Measurements from ENCODE around the gene ATP5PO. TPM values are rescaled to one million over a fixed set of nuclear protein-coding genes. Genes with fewer than 3 reads are reported as not detected.

The ATP5PO gene
- total RNA-seq, 1 donor from 2014 or later: 150 TPM

GRCh38 chr21:33949516-33950430 is 34.2 kb upstream of the ATP5PO start:
- DNase-seq (ENCODE audit: extremely low spot score, unreplicated experiment): peak; percentile 30
- TF ChIP-seq, protein P1, sequence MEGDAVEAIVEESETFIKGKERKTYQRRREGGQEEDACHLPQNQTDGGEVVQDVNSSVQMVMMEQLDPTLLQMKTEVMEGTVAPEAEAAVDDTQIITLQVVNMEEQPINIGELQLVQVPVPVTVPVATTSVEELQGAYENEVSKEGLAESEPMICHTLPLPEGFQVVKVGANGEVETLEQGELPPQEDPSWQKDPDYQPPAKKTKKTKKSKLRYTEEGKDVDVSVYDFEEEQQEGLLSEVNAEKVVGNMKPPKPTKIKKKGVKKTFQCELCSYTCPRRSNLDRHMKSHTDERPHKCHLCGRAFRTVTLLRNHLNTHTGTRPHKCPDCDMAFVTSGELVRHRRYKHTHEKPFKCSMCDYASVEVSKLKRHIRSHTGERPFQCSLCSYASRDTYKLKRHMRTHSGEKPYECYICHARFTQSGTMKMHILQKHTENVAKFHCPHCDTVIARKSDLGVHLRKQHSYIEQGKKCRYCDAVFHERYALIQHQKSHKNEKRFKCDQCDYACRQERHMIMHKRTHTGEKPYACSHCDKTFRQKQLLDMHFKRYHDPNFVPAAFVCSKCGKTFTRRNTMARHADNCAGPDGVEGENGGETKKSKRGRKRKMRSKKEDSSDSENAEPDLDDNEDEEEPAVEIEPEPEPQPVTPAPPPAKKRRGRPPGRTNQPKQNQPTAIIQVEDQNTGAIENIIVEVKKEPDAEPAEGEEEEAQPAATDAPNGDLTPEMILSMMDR (IDR thresholded peaks at IDR 0.05): no peak
- Mint-ChIP-seq H3K27me3 (ENCODE audit: unreplicated experiment) (no peaks in the 10 kb centered on the region), H3K4me3 (ENCODE audit: unreplicated experiment) (no peak overlapping the region), H3K9me3 (ENCODE audit: unreplicated experiment) (no peaks in the 10 kb centered on the region), H3K4me1 (ENCODE audit: unreplicated experiment) (peaks cover 34% of the 10 kb centered on the region), H3K27ac (ENCODE audit: unreplicated experiment) (no peak overlapping the region), H3K36me3 (ENCODE audit: unreplicated experiment) (no peaks in the 10 kb centered on the region)

DNA sequence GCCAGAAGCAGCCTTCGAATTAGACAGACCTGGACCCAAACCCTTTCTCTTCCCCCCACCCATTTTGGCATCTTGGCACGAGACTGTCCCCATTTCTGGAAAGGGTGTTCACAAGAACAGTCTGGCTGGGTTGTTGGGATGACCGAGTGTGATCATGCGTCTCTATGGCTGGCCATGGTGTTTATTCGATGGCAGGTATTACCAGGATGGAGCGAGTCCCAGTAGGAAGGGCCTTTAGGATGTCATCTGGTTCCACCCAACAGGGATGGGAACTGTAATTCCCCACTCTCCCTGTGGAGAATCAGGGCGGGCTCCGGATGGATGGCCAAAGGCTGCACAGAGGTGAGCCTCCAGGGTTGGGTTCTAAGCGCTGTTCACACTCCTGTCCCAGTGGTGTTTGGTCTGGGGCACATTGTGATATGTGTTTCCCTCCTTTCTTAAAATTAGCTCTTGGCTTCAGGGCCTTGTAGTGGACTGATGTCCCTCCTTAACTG is 33.4 kb upstream of the ATP5PO start:
- H3K36me3 Mint-ChIP-seq (ENCODE audit: unreplicated experiment): peaks cover 5% of the 10 kb centered on the region
- TF ChIP-seq, protein P1 (IDR thresholded peaks at IDR 0.05): no peak
- peak; percentile 48 for DNase-seq (ENCODE audit: extremely low spot score, unreplicated experiment)
- no peak overlapping the region for H3K4me3 Mint-ChIP-seq (ENCODE audit: unreplicated experiment)
- peak overlapping the region; percentile 96 for H3K27ac Mint-ChIP-seq (ENCODE audit: unreplicated experiment)
- peaks cover 34% of the 10 kb centered on the region for H3K4me1 Mint-ChIP-seq (ENCODE audit: unreplicated experiment)
- peaks cover 4% of the 10 kb centered on the region for H3K9me3 Mint-ChIP-seq (ENCODE audit: unreplicated experiment)
- no peaks in the 10 kb centered on the region for H3K27me3 Mint-ChIP-seq (ENCODE audit: unreplicated experiment)

DNA sequence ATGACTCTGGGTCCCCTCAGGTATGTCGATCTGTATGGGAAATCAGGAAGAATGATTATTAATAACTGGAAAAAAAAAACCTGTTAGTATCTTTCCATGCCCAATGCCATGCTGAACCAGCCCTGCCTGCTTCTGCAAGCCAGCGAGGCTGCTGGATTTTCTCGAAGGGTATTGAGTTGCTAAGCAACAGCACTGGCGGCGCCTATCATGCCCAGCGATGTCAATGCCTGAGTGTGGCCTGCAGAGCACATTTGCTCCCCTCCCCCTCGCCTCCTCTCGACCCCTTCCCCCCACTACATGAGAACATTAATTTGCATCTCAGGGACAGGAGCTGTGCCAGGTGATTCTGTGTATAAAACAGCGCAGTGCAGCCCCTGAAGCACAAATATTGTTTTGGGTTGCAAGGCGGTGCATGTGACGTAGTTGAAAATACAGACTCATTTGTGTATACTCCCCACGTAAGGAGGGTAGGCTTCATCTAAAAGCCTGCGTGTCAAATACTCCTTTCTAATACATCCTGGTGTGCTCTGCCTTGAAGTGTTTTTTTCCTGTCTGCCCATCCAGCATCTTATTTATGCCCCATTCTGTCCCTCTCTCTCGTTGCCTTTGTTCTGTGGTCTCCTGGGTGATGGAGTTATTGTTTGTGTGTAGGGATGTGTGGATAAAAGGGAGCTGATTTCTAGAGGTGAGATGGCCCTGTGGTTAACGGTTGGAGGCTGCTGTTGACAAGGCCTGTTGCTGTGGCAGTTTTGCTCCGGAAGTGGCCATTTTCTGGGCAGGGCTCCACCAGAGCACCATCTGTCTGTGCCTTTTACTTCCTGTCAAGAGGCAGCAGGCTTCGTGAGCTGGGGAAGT is 32.7 kb upstream of the ATP5PO start:
- peaks cover 5% of the 10 kb centered on the region for H3K36me3 Mint-ChIP-seq (ENCODE audit: unreplicated experiment)
- peak; percentile 86 for DNase-seq (ENCODE audit: extremely low spot score, unreplicated experiment)
- peak overlapping the region; percentile 96 for H3K27ac Mint-ChIP-seq (ENCODE audit: unreplicated experiment)
- TF ChIP-seq, protein P1 (IDR thresholded peaks at IDR 0.05): no peak
- H3K27me3 Mint-ChIP-seq (ENCODE audit: unreplicated experiment): no peaks in the 10 kb centered on the region
- peaks cover 34% of the 10 kb centered on the region for H3K4me1 Mint-ChIP-seq (ENCODE audit: unreplicated experiment)
- peaks cover 4% of the 10 kb centered on the region for H3K9me3 Mint-ChIP-seq (ENCODE audit: unreplicated experiment)
- H3K4me3 Mint-ChIP-seq (ENCODE audit: unreplicated experiment): peak overlapping the region; percentile 69

DNA sequence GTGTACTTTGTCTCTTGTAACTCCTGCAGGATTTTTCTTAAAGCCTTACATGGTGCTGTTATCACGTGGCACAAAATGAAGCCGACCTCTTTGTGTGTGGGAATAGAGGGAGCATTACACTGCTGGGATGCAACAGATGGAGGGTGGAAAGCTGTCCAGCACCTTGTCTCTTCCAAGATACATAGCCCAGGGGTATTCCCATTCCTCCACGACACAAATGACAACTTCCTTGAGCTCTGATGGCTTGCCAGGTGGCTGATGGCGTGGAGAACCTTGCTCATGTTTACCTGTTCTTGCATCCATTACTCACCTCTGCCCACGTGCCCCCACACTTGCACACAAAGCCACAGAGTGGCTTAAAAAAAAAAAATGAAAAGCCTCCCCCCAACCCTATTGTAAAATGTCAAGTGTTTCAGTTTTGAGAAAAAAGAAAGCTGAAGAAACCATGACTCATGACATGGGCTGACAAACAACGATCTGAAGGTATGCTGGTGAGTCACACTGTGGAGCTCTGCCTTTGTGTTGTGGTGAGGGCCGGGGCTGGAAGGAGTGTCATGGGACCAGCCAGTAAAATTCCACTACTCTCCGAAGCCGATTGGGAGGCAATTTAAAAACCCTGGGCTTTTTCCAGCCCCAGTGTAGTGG is 32.0 kb upstream of the ATP5PO start:
- peak overlapping the region; percentile 69 for H3K4me3 Mint-ChIP-seq (ENCODE audit: unreplicated experiment)

More for the DNA sequence above, 32.0 kb upstream of the ATP5PO start:
- peak overlapping the region; percentile 96 for H3K27ac Mint-ChIP-seq (ENCODE audit: unreplicated experiment)
- peaks cover 34% of the 10 kb centered on the region for H3K4me1 Mint-ChIP-seq (ENCODE audit: unreplicated experiment)
- no peaks in the 10 kb centered on the region for H3K27me3 Mint-ChIP-seq (ENCODE audit: unreplicated experiment)
- peak; percentile 89 for DNase-seq (ENCODE audit: extremely low spot score, unreplicated experiment)
- H3K36me3 Mint-ChIP-seq (ENCODE audit: unreplicated experiment): peaks cover 5% of the 10 kb centered on the region
- H3K9me3 Mint-ChIP-seq (ENCODE audit: unreplicated experiment): peaks cover 4% of the 10 kb centered on the region
- TF ChIP-seq, protein P1 (IDR thresholded peaks at IDR 0.05): no peak

All from osteocyte (in vitro differentiated cells).